Activated naive CD4-positive, alpha-beta T cell treated with anti-CD3 and anti-CD28 coated beads, Interleukin-2, amount 10 ng/mL, durations not matched to agents 7 days and 5 days (primary cell): ENCODE measurements around the gene RNF125.
"Not testable (repeated sequence)": the region's sequence is repeated elsewhere in the genome, so short reads cannot be mapped to it uniquely, and the experiment has no call there.

Source experiments
- CTCF ChIA-PET: fragments of 350-600 bp; sonication (Branson Sonifier 250); formaldehyde crosslinking; loops from one replicate; lab custom pipeline; 2021; ENCODE audit warnings: antibody characterized with exemption; lab: Charles Lee
- DNase-seq: peaks from one replicate; pipeline ENCODE4 v3.0.0-alpha.2; 2020
- H3K27ac Mint-ChIP-seq: one replicate; pipeline ENCODE4 v1.8.0; 2021; ENCODE audit warnings: mild to moderate bottlenecking, moderate library complexity, mixed read lengths
- H3K27me3 Mint-ChIP-seq: one replicate; pipeline ENCODE4 v1.8.0; 2021; ENCODE audit warnings: mild to moderate bottlenecking, mixed read lengths
- H3K36me3 Mint-ChIP-seq: one replicate; pipeline ENCODE4 v1.8.0; 2021; ENCODE audit warnings: mixed read lengths
- H3K4me1 Mint-ChIP-seq: one replicate; pipeline ENCODE4 v1.8.0; 2021; ENCODE audit warnings: mixed read lengths
- H3K4me3 Mint-ChIP-seq: one replicate; pipeline ENCODE4 v1.8.0; 2021; ENCODE audit warnings: mild to moderate bottlenecking, moderate library complexity, mixed read lengths
- H3K9me3 Mint-ChIP-seq: one replicate; pipeline ENCODE4 v1.8.0; 2021; ENCODE audit warnings: mixed read lengths

RNF125 gene

DNA sequence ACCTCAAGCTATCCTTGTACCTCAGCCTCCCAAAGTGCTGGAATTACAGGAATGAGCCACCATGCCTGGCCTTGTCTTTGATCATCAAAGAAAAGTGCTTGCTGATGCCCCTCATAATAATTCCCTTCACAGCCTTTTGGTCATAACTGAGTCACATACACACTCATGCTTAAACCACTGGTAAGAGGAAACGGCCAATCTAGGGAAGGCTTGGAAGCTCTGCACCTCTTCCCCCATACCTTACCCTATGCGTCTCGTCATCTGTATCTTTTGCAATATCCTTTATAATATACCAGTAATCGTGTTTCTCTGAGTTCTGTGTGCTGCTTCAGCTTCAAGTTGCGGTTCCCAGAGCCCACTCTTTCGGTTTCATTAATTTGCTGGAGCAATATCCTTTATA lies 68.3 kb downstream of the RNF125 start:
- Mint-ChIP-seq H3K27ac (no peak overlapping the region), H3K4me1 (peaks cover 45% of the 10 kb centered on the region), H3K36me3 (peaks cover 23% of the 10 kb centered on the region), H3K4me3 (no peak overlapping the region), H3K27me3 (peaks cover 5% of the 10 kb centered on the region), H3K9me3 (no peaks in the 10 kb centered on the region)
- CTCF ChIA-PET, result no interaction called here
- DNase-seq, result no peak

DNA sequence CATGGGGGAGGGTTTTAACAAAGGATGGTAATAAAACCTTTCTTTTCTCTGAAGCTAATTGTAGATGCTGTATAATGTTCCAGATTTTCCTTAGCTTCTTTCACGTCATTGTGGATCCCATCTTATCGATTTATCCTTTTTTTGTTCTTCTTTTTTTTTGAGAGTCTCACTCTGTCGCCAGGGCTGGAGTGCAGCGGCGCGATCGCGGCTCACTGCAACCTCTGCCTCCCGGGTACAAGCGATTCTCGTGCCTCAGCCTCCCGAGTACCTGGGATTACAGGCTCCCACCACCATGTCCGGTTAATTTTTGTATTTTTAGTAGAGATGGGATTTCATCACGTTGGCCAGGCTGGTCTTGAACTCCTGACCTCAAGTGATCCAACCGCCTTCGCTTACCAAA lies 72.2 kb downstream of the RNF125 start:
- Mint-ChIP-seq H3K4me3 (peak overlapping the region; percentile 38), H3K36me3 (peaks cover 40% of the 10 kb centered on the region), H3K4me1 (peaks cover 44% of the 10 kb centered on the region), H3K27ac (peak overlapping the region; percentile 75)
- DNase-seq, H3K27me3 Mint-ChIP-seq, H3K9me3 Mint-ChIP-seq: not testable (repeated sequence)
- CTCF ChIA-PET, result interaction anchor here (3.3 kb wide), 1 partner anchor 72 kb away, joined by 10 read pairs; the partner anchor contains the start of gene RNF125

DNA sequence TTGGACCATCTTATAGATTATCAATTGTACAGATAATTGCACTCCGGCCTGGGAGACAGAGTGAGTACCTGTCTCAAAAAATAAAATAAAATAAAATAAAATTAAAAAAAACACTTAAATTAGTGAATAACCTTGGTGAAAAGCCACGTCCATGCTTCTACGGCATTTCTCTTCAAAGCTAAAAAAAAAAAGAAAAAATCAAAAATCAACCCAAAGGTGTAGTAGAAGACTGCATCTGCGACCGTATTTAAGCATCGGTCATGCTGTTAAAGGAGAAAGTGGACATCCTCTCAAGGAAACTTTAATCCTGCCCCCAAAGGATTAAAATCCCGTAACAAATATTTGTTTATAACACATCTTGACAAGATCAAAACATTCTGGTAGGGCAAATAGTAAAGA lies 72.7 kb downstream of the RNF125 start:
- Mint-ChIP-seq H3K36me3 (peaks cover 44% of the 10 kb centered on the region), H3K4me1 (peaks cover 44% of the 10 kb centered on the region), H3K4me3 (peak overlapping the region; percentile 99), H3K27ac (peak overlapping the region; percentile 98), H3K9me3 (no peaks in the 10 kb centered on the region), H3K27me3 (no peaks in the 10 kb centered on the region)
- no peak for DNase-seq
- CTCF ChIA-PET, result interaction anchor here (1.3 to 3.3 kb wide), 2 partner anchors 19 to 72 kb away, joined by 5 to 10 read pairs; partner anchors contain the start of gene RNF125

DNA sequence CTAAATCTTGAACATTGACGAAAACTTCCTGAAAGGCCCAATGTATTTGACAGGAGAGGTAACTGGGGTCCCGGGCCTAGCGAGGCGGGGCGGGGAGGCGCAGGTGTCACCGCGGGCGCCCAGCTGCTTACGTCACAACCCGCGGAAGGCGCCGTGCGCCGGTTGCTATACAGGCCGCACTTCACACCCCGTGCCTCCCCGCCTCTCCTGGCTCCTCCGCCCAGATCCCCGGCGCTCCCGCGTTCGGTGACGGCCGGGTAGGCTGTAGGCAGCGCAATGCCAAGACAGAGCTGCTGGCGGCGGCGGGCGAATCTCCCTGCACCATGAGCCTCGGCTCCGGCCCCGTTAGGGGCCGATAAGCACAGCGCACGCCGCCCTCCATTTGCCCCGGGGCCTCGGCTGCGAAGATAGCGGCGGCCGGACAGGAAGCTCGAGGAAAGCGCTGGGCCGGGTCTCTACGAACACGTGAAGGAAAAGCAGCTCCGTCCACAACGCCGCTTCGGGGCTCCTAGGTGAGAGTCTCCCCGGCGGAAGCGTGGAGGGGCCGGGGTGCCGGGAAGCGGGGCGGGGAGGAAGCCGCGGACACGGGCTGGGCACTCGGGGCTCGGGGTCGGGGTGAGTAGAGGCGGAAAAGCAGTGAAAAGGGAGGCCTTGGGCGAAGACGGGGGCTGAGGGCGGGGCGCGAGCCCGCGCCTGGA lies 73.2 kb downstream of the RNF125 start, which contains the start of gene RNF138:
RNF138 (plus strand) TSS at position 151 of the 698 bp plus-strand sequence. CDS start 903 bp downstream, outside the sequence.
- peak within 1 kb of the TSS; percentile 98 for H3K27ac Mint-ChIP-seq
- peak; percentile 91 for DNase-seq
- H3K27me3 Mint-ChIP-seq, result no peaks in the 10 kb centered on the region
- H3K4me3 Mint-ChIP-seq, result peak within 1 kb of the TSS; percentile 99
- CTCF ChIA-PET, result interaction anchor here (1.3 to 3.3 kb wide), 2 partner anchors 20 to 73 kb away, joined by 5 to 10 read pairs; partner anchors contain the start of gene RNF125
- H3K4me1 Mint-ChIP-seq, result peaks cover 47% of the 10 kb centered on the region
- H3K36me3 Mint-ChIP-seq, result peaks cover 46% of the 10 kb centered on the region
- H3K9me3 Mint-ChIP-seq, result no peaks in the 10 kb centered on the region

DNA sequence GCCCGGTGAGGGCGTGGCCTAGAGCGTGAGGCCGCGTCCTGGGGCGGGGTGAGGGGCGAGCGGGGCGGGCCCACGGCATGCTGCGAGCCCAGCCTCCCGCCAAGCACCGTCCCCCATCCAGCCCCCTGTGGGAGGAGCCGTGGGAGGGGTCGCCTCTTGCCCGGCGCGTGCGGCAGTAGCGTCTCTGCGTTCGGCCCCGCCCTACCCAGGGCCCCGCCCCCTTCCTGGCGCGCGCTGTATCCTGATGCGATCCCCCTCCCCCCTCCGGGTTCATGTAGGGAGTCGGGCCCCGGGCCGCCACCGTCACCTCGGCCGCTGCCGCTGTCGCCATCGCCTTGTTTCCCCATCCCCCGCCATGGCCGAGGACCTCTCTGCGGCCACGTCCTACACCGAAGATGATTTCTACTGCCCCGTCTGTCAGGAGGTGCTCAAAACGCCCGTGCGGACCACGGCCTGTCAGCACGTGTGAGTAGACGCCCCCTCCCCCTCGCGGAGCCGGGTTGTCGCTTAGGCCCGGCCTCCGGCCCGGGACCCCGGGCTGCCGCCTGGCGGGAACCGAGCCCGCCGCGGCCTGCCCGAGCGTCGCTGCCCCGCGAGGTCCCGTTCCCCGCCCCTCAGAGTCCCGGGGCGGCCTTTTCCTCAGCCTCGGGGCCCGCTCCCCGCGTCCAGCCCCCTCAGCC lies 73.9 kb downstream of the RNF125 start:
- H3K4me1 Mint-ChIP-seq, result peaks cover 46% of the 10 kb centered on the region
- H3K27ac Mint-ChIP-seq, result peak overlapping the region; percentile 98
- DNase-seq, result peak; percentile 100
- CTCF ChIA-PET, result interaction anchor here (0.6 to 3.3 kb wide), 4 partner anchors 20 to 242 kb away, joined by 3 to 10 read pairs (median 4); partner anchors contain the start of gene RNF125
- H3K4me3 Mint-ChIP-seq, result peak overlapping the region; percentile 99
- peaks cover 43% of the 10 kb centered on the region for H3K36me3 Mint-ChIP-seq
- no peaks in the 10 kb centered on the region for H3K27me3 Mint-ChIP-seq
- H3K9me3 Mint-ChIP-seq, result no peaks in the 10 kb centered on the region

DNA sequence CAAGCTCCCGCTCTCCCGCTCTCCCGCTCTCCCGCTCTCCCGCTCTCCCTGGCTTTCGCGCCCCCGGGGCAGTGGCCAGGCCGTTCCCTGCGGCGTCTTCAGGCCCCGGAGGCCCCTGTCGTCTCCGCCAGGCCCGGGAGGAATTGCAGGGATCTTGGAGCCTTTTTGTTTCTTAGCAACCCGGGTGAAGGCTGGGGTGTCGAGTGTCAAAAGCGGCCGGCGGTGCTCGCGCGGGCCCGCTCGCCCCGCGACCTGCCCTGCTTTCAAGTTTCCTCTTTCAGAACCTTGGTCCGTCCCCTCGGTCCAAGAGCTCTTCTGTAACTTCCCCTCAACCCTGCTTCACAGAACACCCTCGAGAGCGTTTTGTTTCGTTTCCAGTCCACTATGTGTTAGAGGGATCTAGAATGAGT lies 74.5 kb downstream of the RNF125 start:
- peak; percentile 57 for DNase-seq
- Mint-ChIP-seq H3K36me3 (peaks cover 42% of the 10 kb centered on the region), H3K4me3 (peak overlapping the region; percentile 99), H3K27ac (peak overlapping the region; percentile 96), H3K9me3 (no peaks in the 10 kb centered on the region), H3K27me3 (no peaks in the 10 kb centered on the region), H3K4me1 (peaks cover 47% of the 10 kb centered on the region)
- CTCF ChIA-PET, result interaction anchor here (0.6 to 3.3 kb wide), 3 partner anchors 74 to 242 kb away, joined by 3 to 10 read pairs (median 3); partner anchors contain the start of gene RNF125

DNA sequence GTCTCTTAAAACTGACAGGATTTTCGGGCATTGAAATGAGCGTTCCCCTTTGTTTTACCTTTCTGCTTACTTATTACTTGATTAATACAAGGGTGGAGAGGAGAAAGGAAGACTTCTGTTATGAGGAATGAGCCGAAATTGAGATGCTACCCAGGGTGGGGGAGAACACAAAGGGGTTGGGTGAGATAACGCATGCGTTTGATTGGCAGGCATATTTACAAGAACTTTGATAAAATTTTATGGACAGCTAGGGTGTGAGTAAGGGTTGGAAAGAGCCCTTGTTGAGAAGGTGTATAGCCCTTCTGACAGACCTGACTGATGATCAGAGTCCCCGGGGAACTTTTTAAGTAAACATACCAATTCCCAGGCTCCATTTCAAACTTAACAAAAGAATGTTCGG lies 74.9 kb downstream of the RNF125 start:
- Mint-ChIP-seq H3K4me1 (peaks cover 47% of the 10 kb centered on the region), H3K27me3 (no peaks in the 10 kb centered on the region), H3K27ac (peak overlapping the region; percentile 96), H3K4me3 (peak overlapping the region; percentile 99), H3K36me3 (peaks cover 42% of the 10 kb centered on the region), H3K9me3 (no peaks in the 10 kb centered on the region)
- no peak for DNase-seq
- CTCF ChIA-PET, result interaction anchor here (0.6 to 3.3 kb wide), 2 partner anchors 74 to 243 kb away, joined by 3 to 10 read pairs; partner anchors contain the start of gene RNF125

DNA sequence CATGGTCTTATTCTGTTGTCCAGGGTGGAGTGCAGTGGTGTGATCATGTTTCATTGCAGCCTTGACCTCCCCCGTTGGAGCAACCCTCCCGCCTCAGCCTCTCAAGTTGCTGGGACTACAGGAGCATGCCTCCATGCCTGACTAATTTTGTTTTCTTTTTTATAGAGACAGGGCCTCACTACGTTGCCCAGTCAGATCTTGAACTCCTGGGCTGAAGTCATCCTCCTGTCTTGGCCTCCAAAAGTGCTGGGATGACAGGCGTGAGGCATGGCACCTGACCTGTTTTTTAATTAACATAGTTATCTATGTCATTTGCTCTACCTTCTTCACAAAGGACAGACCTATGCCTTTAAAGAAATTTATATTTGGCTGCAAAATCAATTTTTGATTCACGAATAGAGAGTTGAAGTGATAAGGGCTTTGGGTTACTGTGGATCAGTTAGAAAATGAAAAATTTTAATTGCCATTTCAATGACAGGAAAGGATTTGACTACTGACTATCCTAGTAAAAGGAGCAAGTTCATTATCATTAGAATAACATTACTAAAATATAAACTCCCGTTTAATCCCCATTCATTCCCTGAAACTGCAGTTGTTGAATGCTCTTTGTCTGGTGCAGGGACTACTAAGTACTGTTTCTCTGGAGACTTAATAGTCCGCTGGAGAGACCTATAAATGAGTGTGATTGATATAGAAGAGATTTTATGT lies 76.7 kb downstream of the RNF125 start:
- DNase-seq, result no peak
- no peaks in the 10 kb centered on the region for H3K27me3 Mint-ChIP-seq
- H3K27ac Mint-ChIP-seq, result peak overlapping the region; percentile 42
- peaks cover 59% of the 10 kb centered on the region for H3K4me1 Mint-ChIP-seq
- H3K36me3 Mint-ChIP-seq, result peaks cover 49% of the 10 kb centered on the region
- CTCF ChIA-PET, result no interaction called here
- no peaks in the 10 kb centered on the region for H3K9me3 Mint-ChIP-seq
- H3K4me3 Mint-ChIP-seq, result peak overlapping the region; percentile 99

DNA sequence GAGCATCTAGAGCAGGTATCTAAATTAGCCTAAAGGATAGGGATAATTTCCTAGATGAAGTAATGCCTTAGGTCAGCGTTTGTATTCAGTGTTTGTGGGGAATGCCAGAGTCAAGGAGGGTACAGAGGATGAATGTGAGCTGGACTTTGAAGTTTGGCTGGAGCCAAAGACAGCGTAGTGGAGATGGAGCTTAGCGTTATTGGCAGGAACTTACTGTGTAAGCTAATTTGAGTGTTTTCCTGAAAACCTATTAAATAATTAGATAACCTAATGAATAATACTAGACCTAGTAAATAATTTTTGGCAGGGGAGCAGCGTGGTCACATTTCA lies 77.2 kb downstream of the RNF125 start:
- peak overlapping the region; percentile 18 for H3K4me3 Mint-ChIP-seq
- DNase-seq, result no peak
- peaks cover 62% of the 10 kb centered on the region for H3K4me1 Mint-ChIP-seq
- CTCF ChIA-PET, result interaction anchor here (1.0 kb wide), 2 partner anchors 54 to 76 kb away, joined by 3 to 4 read pairs; no protein-coding TSS in a partner anchor
- H3K27ac Mint-ChIP-seq, result peak overlapping the region; percentile 42
- no peaks in the 10 kb centered on the region for H3K27me3 Mint-ChIP-seq
- H3K36me3 Mint-ChIP-seq, result peaks cover 51% of the 10 kb centered on the region
- H3K9me3 Mint-ChIP-seq, result no peaks in the 10 kb centered on the region

DNA sequence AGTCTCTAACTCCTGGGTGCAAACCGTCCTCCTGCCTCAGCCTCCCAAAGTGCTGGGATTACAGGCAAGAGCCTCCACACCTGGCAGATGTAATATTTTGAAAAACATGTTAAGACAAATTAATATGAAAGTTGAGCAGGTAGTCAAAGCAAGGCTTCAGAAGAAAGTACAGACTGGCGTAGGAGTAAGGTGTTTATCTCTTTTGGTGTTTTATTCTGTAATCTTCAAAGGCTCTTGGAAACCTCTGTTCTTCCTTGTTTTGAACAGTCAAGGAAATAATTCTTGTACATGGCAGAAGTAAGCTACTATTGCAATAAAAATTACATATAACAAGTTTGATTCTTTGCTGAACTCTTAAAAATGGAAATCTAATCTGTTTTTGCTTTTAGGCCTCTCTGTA lies 78.3 kb downstream of the RNF125 start:
- Mint-ChIP-seq H3K27me3 (no peaks in the 10 kb centered on the region), H3K36me3 (peaks cover 53% of the 10 kb centered on the region), H3K4me3 (peak overlapping the region; percentile 53), H3K27ac (peak overlapping the region; percentile 85), H3K4me1 (peaks cover 61% of the 10 kb centered on the region), H3K9me3 (no peaks in the 10 kb centered on the region)
- CTCF ChIA-PET, result interaction anchor here (1.0 kb wide), 1 partner anchor 77 kb away, joined by 3 read pairs; no protein-coding TSS in a partner anchor
- no peak for DNase-seq

DNA sequence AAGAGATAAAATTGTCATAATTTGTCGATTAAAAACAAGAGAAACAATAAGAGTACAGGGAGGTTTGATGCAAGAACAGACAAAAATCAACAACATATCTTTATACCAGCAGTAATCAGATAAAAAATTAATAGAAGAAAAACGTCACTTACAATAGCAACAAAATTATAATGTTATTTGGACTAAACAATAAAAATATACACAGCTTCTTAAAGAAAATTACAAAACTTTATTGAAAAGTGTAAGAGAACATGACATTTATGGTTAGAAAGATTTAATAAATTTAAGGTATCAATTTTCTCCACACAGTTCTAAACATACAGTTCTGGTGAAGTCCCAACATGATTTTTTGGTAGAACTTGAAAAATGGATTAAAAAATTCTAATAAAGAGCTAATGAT lies 85.9 kb downstream of the RNF125 start:
- H3K27ac Mint-ChIP-seq, result no peak overlapping the region
- peaks cover 21% of the 10 kb centered on the region for H3K4me1 Mint-ChIP-seq
- DNase-seq, result no peak
- no peaks in the 10 kb centered on the region for H3K27me3 Mint-ChIP-seq
- CTCF ChIA-PET, result no interaction called here
- peaks cover 31% of the 10 kb centered on the region for H3K36me3 Mint-ChIP-seq
- H3K4me3 Mint-ChIP-seq, result no peak overlapping the region
- H3K9me3 Mint-ChIP-seq, result no peaks in the 10 kb centered on the region

DNA sequence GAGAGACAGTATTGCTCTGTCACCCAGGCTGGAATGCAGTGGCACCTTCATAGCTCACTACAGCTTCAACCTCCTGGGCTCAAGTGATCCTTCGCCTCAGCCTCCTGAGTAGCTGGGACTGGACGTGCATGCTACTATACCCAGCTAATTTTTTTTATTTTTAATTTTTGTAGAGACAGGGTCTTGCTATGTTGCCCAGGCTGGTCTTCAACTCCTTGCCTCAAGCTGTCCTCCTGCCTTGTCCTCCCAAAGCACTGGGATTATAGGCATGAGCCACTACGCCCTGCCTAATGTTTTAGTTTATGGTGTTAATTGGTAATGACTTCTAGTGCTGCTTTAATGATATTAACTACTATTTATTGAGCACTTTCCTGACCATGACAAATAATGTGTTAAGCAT lies 91.4 kb downstream of the RNF125 start:
- H3K36me3 Mint-ChIP-seq, result peaks cover 30% of the 10 kb centered on the region
- CTCF ChIA-PET, result no interaction called here
- peaks cover 19% of the 10 kb centered on the region for H3K4me1 Mint-ChIP-seq

DNA sequence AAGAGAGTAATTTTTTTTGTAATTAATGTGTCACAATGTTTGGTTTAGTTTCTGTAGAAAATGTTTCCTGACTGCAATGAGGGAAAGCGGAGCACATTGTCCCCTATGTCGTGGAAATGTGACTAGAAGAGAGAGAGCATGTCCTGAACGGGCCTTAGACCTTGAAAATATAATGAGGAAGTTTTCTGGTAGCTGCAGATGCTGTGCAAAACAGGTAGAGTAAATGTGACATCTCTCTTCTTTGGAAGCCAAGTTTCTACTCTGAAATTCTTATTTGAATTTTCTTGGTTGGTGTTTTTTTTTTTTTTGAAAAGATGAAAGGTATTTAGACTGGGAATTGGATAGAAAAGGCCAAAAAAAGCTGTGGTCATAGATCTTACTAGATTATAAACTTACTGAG lies 93.1 kb downstream of the RNF125 start:
- H3K9me3 Mint-ChIP-seq, result no peaks in the 10 kb centered on the region
- CTCF ChIA-PET, result no interaction called here
- peaks cover 13% of the 10 kb centered on the region for H3K4me1 Mint-ChIP-seq
- no peak for DNase-seq
- peak overlapping the region; percentile 42 for H3K27ac Mint-ChIP-seq
- H3K27me3 Mint-ChIP-seq, result no peaks in the 10 kb centered on the region
- H3K36me3 Mint-ChIP-seq, result peaks cover 27% of the 10 kb centered on the region
- no peak overlapping the region for H3K4me3 Mint-ChIP-seq

More for the DNA sequence above, 91.4 kb downstream of the RNF125 start:
- Mint-ChIP-seq H3K9me3 (no peaks in the 10 kb centered on the region), H3K4me3 (no peak overlapping the region), H3K27ac (no peak overlapping the region), H3K27me3 (no peaks in the 10 kb centered on the region)
- DNase-seq, result no peak

DNA sequence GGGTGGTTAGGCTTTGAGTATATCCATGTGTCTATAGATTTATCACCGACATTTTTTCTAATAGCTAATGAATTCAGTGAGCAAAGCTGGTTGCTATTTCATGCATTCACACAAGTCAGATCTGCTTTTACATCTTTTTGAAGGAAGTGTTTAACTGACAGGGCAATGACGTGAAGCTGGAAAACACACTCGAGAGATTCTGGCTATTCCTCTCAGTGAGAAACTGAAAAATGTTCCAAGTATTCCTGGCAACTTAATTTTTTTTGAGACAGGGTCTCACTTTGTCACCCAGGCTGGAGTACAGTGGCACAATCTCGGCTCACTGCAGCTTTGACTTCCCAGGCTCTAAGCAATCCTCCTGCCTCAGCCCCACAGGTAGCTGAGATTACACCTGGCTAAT lies 94.2 kb downstream of the RNF125 start:
- Mint-ChIP-seq H3K27me3 (no peaks in the 10 kb centered on the region), H3K4me1 (peaks cover 18% of the 10 kb centered on the region), H3K36me3 (peaks cover 33% of the 10 kb centered on the region), H3K9me3 (no peaks in the 10 kb centered on the region), H3K4me3 (no peak overlapping the region), H3K27ac (no peak overlapping the region)
- CTCF ChIA-PET, result interaction anchor here (0.7 kb wide), 1 partner anchor 11 kb away, joined by 3 read pairs; no protein-coding TSS in a partner anchor
- no peak for DNase-seq
